Measurements from ENCODE around the gene FHL3. TPM values are rescaled to one million over a fixed set of nuclear protein-coding genes. Genes with fewer than 3 reads are reported as not detected.
A peak's percentile ranks its signal among the peaks of the same experiment; 100 is the strongest.

FHL3 gene
- total and polyA plus RNA-seq, 4 donors, result 29.9 to 67.9 (median 48.2) TPM

DNA sequence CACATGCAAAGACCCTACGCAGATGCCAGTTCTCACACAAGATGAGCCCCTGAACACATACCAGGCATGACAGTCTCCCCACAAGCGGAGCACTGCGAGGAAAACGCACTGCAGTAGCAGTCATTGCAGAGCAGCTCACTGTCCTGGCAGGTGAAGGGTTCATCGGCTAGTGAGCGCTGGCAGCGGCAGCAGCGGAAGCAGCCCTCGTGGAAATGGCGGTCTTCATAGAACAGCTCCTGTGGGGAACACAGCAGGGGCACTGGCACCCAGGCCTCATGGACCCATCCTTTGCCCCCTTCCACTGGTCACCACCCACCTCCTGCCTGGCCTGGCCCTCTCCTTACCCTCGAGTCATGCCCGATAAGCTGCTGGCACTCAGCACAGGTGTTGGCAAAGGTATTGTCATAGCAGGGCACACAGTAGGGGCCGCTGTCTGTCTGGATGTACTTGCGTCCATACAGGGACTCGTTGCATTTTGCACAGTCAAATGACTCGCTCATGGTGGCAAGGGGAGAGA, 6.3 kb downstream of the FHL3 start:
- H3K9me3 ChIP-seq (ENCODE audit: control insufficient read depth, low read length), result no peaks in the 10 kb centered on the region
- H3K4me1 ChIP-seq (ENCODE audit: control insufficient read depth in 1 of 2, insufficient read depth in 2 of 2, low read length in 2 of 2), result peaks cover 2 to 6% of the 10 kb centered on the region in 2 donors
- 54 to 58% methylated on average over 16 of the region's 16 CpGs for WGBS, 2 donors
- H3K27ac ChIP-seq (ENCODE audit: low read depth in 1 of 2, low read length in 2 of 2), result peak overlapping the region; percentile 70 to 90
- intact Hi-C loops (cut with DNase I), result loop anchor here in 1 of 2 donors (10.0 kb wide), 1 partner anchor 524 kb away; the partner anchor contains the start of gene ZC3H12A
- H3K27me3 ChIP-seq (ENCODE audit: control insufficient read depth in 1 of 2, insufficient read depth in 2 of 2, low read length in 1 of 2), result no peaks in the 10 kb centered on the region
- no peak overlapping the region for H3K4me3 ChIP-seq (ENCODE audit: low read length in 2 of 2)
- ATAC-seq (ENCODE audit: low FRiP score) (no peak), DNase-seq (peak; percentile 42 to 70)
- no peaks in the 10 kb centered on the region for H3K36me3 ChIP-seq (ENCODE audit: control insufficient read depth in 1 of 2, insufficient read depth in 2 of 2, low read length in 1 of 2)

GRCh38 chr1:37998089-37998808, 7.1 kb downstream of the FHL3 start:
- peak overlapping the region in 1 of 2 donors; percentile 90 for H3K27ac ChIP-seq (ENCODE audit: low read depth in 1 of 2, low read length in 2 of 2)
- no peaks in the 10 kb centered on the region for H3K9me3 ChIP-seq (ENCODE audit: control insufficient read depth, low read length)
- H3K4me1 ChIP-seq (ENCODE audit: control insufficient read depth in 1 of 2, insufficient read depth in 2 of 2, low read length in 2 of 2), result peaks cover 2 to 6% of the 10 kb centered on the region in 2 donors
- 84 to 87% methylated on average over 9 of the region's 9 CpGs for WGBS, 2 donors
- no peaks in the 10 kb centered on the region for H3K36me3 ChIP-seq (ENCODE audit: control insufficient read depth in 1 of 2, insufficient read depth in 2 of 2, low read length in 1 of 2)
- ATAC-seq (ENCODE audit: low FRiP score) (no peak), DNase-seq (no peak)
- H3K27me3 ChIP-seq (ENCODE audit: control insufficient read depth in 1 of 2, insufficient read depth in 2 of 2, low read length in 1 of 2), result no peaks in the 10 kb centered on the region
- no peak overlapping the region for H3K4me3 ChIP-seq (ENCODE audit: low read length in 2 of 2)
- intact Hi-C loops (cut with DNase I), result loop anchor here in 1 of 2 donors (10.0 kb wide), 1 partner anchor 523 kb away; the partner anchor contains the start of gene ZC3H12A

GRCh38 chr1:37997256-37998088, 7.8 kb downstream of the FHL3 start:
- 68 to 76% methylated on average over 25 of the region's 25 CpGs for WGBS, 2 donors
- intact Hi-C loops (cut with DNase I), result loop anchor here in 1 of 2 donors (10.0 kb wide), 1 partner anchor 523 kb away; the partner anchor contains the start of gene ZC3H12A
- ATAC-seq (ENCODE audit: low FRiP score) (no peak), DNase-seq (peak; percentile 50 to 62)
- Histone ChIP-seq H3K36me3 (ENCODE audit: control insufficient read depth in 1 of 2, insufficient read depth in 2 of 2, low read length in 1 of 2) (no peaks in the 10 kb centered on the region), H3K27ac (ENCODE audit: low read depth in 1 of 2, low read length in 2 of 2) (peak overlapping the region; percentile 77 to 85), H3K4me1 (ENCODE audit: control insufficient read depth in 1 of 2, insufficient read depth in 2 of 2, low read length in 2 of 2) (peaks cover 2 to 6% of the 10 kb centered on the region in 2 donors), H3K9me3 (ENCODE audit: control insufficient read depth, low read length) (no peaks in the 10 kb centered on the region), H3K4me3 (ENCODE audit: low read length in 2 of 2) (no peak overlapping the region), H3K27me3 (ENCODE audit: control insufficient read depth in 1 of 2, insufficient read depth in 2 of 2, low read length in 1 of 2) (no peaks in the 10 kb centered on the region)

DNA sequence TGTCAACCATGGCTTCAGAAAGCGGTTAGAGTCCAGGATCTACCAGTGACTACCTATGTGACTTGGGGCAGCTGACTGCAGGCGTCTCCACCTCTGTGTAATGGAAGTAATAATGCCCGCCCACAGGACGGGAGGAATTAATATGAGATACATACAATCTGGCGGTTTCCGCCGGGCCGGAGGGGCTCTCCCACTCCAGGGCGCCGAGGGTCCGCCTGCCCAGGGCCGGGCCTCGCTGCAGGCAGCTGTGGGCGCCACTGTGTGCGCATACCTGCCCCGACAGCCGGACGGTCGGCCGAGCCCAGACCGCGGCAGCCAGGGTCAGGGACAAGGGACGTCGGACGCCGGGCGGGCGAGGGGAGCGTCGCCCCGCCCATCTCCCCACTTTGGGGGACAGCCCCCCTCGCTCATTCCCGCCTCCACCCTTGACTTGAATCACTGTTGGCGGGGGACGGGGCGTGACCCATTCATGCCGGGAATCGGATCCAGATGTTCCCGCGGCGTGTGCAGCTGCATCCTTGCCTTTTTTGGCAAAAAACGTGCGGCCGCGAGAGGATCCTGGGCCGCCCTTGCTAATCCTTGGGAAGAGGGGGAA, 9.5 kb downstream of the FHL3 start:
- intact Hi-C loops (cut with DNase I), result loop anchor here in 1 of 2 donors (10.0 kb wide), 1 partner anchor 521 kb away; the partner anchor contains the start of gene ZC3H12A
- ATAC-seq (ENCODE audit: low FRiP score), result peak; percentile 72
- peak overlapping the region; percentile 14 to 66 for H3K4me3 ChIP-seq (ENCODE audit: low read length in 2 of 2)
- H3K9me3 ChIP-seq (ENCODE audit: control insufficient read depth, low read length), result no peaks in the 10 kb centered on the region
- no peaks in the 10 kb centered on the region for H3K36me3 ChIP-seq (ENCODE audit: control insufficient read depth in 1 of 2, insufficient read depth in 2 of 2, low read length in 1 of 2)
- peaks cover 0 to 6% of the 10 kb centered on the region in 2 donors for H3K4me1 ChIP-seq (ENCODE audit: control insufficient read depth in 1 of 2, insufficient read depth in 2 of 2, low read length in 2 of 2)
- no peaks in the 10 kb centered on the region for H3K27me3 ChIP-seq (ENCODE audit: control insufficient read depth in 1 of 2, insufficient read depth in 2 of 2, low read length in 1 of 2)
- 0 to 6% methylated on average over 37 to 46 of the region's 46 CpGs for WGBS, 2 donors
- peak; percentile 91 to 96 for DNase-seq
- peak overlapping the region; percentile 56 to 77 for H3K27ac ChIP-seq (ENCODE audit: low read depth in 1 of 2, low read length in 2 of 2)

DNA sequence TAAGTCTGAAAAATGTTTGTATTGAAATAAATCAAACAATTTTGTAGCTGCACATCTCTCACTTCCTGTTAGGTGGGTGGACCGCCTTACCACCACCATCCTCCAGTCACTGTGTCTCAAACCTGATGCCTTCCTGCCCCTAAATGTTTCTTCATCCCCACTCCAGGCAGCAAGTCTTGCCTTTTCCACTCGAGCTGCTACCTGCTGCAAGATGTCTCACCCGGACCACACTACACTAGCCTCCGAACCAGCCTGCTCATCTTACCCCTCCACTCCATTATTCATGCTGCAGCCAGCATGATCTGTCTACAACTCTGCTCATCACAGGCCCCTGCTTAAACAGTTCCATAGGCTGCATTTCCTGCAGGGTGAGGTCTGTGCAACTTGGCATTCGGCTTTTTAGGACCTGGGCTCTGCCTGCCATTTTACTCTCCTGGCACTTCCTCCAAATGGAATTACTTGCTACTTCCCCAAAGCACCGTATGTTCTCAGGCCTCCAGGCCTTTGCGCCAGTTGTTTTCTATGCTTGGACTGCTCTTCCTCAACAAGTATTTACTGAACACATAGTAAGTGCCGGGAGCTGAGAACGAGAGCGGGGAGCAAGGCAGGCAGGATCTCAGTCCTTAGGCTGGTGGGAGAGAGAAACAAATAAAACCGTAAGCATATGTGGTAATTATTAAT, 10.3 kb downstream of the FHL3 start:
- Histone ChIP-seq H3K4me3 (ENCODE audit: low read length in 2 of 2) (peak overlapping the region in 1 of 2 donors; percentile 14), H3K27me3 (ENCODE audit: control insufficient read depth in 1 of 2, insufficient read depth in 2 of 2, low read length in 1 of 2) (no peaks in the 10 kb centered on the region), H3K36me3 (ENCODE audit: control insufficient read depth in 1 of 2, insufficient read depth in 2 of 2, low read length in 1 of 2) (no peaks in the 10 kb centered on the region), H3K27ac (ENCODE audit: low read depth in 1 of 2, low read length in 2 of 2) (peak overlapping the region; percentile 47 to 81), H3K9me3 (ENCODE audit: control insufficient read depth, low read length) (no peaks in the 10 kb centered on the region), H3K4me1 (ENCODE audit: control insufficient read depth in 1 of 2, insufficient read depth in 2 of 2, low read length in 2 of 2) (peaks cover 0 to under 1% of the 10 kb centered on the region in 2 donors)
- peak; percentile 42 to 48 for DNase-seq
- intact Hi-C loops (cut with DNase I), result loop anchor here in 1 of 2 donors (5.0 to 10.0 kb wide), 2 partner anchors 117 to 520 kb away; partner anchors contain the start of gene ZC3H12A
- WGBS, 2 donors, result 51 to 60% methylated on average over 11 of the region's 11 CpGs
- no peak for ATAC-seq (ENCODE audit: low FRiP score)

DNA sequence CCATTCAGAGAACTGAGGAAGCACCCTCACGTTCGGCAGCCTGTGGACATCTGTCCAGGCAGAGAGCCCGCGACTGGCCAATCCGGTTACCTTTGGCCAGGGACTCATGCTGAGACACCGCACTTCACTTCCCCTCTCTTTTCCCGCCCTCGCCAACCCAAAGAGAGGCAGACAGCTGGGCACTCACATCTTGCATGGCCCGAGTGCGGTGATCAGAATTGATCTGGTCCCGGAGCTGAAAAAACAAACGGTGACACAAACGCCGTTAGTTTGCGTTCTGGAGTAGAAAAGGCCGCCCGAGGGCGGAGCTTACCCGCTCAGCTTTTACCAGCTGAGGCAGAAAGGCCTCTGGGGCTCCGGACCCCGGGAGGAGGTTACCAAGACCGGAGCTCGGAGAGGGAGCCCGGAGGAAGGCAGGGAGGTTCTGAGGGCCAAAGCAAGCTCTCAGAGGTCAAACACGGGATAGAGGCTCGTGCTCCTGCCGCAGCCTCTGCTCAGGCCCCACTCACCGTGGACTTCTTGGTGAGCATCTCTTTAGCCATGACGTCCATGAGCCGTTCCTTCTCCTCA, 15.9 kb downstream of the FHL3 start:
- Histone ChIP-seq H3K4me1 (ENCODE audit: control insufficient read depth in 1 of 2, insufficient read depth in 2 of 2, low read length in 2 of 2) (no peaks in the 10 kb centered on the region), H3K27me3 (ENCODE audit: control insufficient read depth in 1 of 2, insufficient read depth in 2 of 2, low read length in 1 of 2) (no peaks in the 10 kb centered on the region), H3K36me3 (ENCODE audit: control insufficient read depth in 1 of 2, insufficient read depth in 2 of 2, low read length in 1 of 2) (peaks cover 3 to 7% of the 10 kb centered on the region in 2 donors), H3K9me3 (ENCODE audit: control insufficient read depth, low read length) (no peaks in the 10 kb centered on the region), H3K27ac (ENCODE audit: low read depth in 1 of 2, low read length in 2 of 2) (peak overlapping the region in 1 of 2 donors; percentile 25), H3K4me3 (ENCODE audit: low read length in 2 of 2) (peak overlapping the region; percentile 43 to 86)
- peak; percentile 70 to 81 for DNase-seq
- intact Hi-C loops (cut with DNase I), result no loop called here
- WGBS, 2 donors, result 0% methylated on average over 26 to 30 of the region's 30 CpGs
- ATAC-seq (ENCODE audit: low FRiP score), result peak; percentile 55

- H3K27ac ChIP-seq (ENCODE audit: low read depth in 1 of 2, low read length in 2 of 2), result no peak overlapping the region
- intact Hi-C loops (cut with DNase I), result no loop called here
- DNase-seq (no peak), ATAC-seq (ENCODE audit: low FRiP score) (no peak)
- H3K9me3 ChIP-seq (ENCODE audit: control insufficient read depth, low read length), result no peaks in the 10 kb centered on the region
- WGBS, 2 donors, result 41 to 48% methylated on average over 1 of the region's 1 CpG
- H3K36me3 ChIP-seq (ENCODE audit: control insufficient read depth in 1 of 2, insufficient read depth in 2 of 2, low read length in 1 of 2), result peaks cover 10 to 11% of the 10 kb centered on the region in 2 donors
- no peaks in the 10 kb centered on the region for H3K27me3 ChIP-seq (ENCODE audit: control insufficient read depth in 1 of 2, insufficient read depth in 2 of 2, low read length in 1 of 2)
- no peaks in the 10 kb centered on the region for H3K4me1 ChIP-seq (ENCODE audit: control insufficient read depth in 1 of 2, insufficient read depth in 2 of 2, low read length in 2 of 2)
- H3K4me3 ChIP-seq (ENCODE audit: low read length in 2 of 2), result no peak overlapping the region
Measured at GRCh38 chr1:37987679-37988078, 17.6 kb downstream of the FHL3 start.

All from aorta (tissue), 5 donors.